ENCODE data around the gene GKN2. TPM values are rescaled to one million over a fixed set of nuclear protein-coding genes. Genes with fewer than 3 reads are reported as not detected.

Gene GKN2
- total RNA-seq, 2 donors from 2014 or later = not detected

DNA sequence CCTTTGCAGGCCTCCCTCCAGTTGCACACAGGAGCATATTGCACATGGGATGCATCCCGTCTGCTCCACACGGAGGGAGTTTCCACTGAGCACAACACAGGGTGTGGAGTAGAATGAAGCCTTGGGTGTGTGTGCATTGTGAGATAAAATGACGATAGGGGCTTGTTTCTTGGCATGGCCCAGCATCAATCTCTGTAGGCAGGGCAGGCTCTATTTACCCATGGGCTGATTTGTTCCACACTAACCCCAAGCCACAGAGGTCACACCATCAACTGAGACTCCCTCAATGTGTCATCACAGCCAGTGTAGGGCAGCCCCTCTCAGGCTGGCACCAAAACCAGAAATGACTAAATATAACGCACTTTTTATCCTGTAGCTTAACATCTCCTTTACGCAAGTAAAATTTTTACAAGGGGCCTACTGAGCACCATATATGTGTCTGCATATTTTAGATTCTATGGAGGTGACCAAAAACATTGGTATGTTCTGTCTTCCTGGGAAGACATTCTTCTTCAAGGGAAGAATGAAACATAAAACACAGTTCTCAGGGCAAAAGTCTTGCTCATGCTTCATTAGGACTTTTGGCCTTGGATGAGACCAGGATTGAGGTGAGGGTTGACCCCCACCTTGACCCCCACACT is 19.0 kb upstream of the GKN2 start:
- H3K4me3 ChIP-seq = no peak overlapping the region
- no peaks in the 10 kb centered on the region for H3K4me1 ChIP-seq
- H3K36me3 ChIP-seq = no peaks in the 10 kb centered on the region
- no peak for DNase-seq (ENCODE audit: low spot score)
- H3K9me3 ChIP-seq = no peaks in the 10 kb centered on the region
- no peaks in the 10 kb centered on the region for H3K27me3 ChIP-seq
- TF ChIP-seq, protein P1, sequence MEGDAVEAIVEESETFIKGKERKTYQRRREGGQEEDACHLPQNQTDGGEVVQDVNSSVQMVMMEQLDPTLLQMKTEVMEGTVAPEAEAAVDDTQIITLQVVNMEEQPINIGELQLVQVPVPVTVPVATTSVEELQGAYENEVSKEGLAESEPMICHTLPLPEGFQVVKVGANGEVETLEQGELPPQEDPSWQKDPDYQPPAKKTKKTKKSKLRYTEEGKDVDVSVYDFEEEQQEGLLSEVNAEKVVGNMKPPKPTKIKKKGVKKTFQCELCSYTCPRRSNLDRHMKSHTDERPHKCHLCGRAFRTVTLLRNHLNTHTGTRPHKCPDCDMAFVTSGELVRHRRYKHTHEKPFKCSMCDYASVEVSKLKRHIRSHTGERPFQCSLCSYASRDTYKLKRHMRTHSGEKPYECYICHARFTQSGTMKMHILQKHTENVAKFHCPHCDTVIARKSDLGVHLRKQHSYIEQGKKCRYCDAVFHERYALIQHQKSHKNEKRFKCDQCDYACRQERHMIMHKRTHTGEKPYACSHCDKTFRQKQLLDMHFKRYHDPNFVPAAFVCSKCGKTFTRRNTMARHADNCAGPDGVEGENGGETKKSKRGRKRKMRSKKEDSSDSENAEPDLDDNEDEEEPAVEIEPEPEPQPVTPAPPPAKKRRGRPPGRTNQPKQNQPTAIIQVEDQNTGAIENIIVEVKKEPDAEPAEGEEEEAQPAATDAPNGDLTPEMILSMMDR (IDR thresholded peaks at IDR 0.05) = no peak
- no peak overlapping the region for H3K27ac ChIP-seq

- H3K9me3 ChIP-seq = no peaks in the 10 kb centered on the region
- H3K27me3 ChIP-seq = no peaks in the 10 kb centered on the region
- TF ChIP-seq, protein P1 (IDR thresholded peaks at IDR 0.05) = no peak
These were observed 18.0 kb upstream of the GKN2 start for GRCh38 chr2:68970566-68971265.

DNA sequence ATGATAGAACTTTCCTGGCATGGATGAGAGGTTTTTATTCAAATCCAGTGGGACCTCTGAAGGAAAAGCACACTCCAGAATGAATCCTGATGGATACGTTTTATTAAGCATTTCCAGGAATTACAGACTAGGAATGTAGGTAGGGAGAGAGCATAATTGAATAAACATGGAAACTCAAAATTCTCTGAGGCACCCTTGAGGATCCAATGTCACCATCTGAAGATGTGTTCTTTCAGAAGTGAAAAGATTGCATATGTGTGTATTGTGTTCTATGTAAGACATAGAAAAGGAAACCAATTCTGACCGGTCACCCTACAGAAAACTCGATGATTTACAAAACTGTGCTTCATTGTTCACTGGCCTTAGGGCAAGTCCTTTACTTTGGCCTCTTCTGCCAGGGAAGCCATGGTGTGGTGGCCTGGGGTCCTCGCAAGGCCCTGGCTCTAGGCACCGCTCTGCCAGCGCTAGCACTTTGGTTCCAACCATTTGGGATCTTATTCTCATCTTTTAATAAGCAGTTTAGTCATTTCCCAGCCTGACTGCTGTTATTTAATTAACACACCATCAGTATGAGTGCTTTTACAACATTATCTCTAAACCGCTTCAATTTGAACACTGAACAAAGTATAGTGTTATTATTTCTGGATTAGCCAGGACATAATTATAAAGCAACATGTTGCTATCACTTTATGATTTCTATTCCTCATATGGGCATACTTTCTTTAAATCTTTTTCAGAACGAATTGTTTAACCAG is 17.2 kb upstream of the GKN2 start:
- Histone ChIP-seq H3K4me3 (no peak overlapping the region), H3K9me3 (no peaks in the 10 kb centered on the region), H3K4me1 (no peaks in the 10 kb centered on the region), H3K27me3 (no peaks in the 10 kb centered on the region), H3K36me3 (no peaks in the 10 kb centered on the region), H3K27ac (no peak overlapping the region)
- TF ChIP-seq, protein P1 (IDR thresholded peaks at IDR 0.05) = no peak
- no peak for DNase-seq (ENCODE audit: low spot score)

More at GRCh38 chr2:68970566-68971265, 18.0 kb upstream of the GKN2 start:
- DNase-seq (ENCODE audit: low spot score) = no peak
- Histone ChIP-seq H3K36me3 (no peaks in the 10 kb centered on the region), H3K27ac (no peak overlapping the region), H3K4me1 (no peaks in the 10 kb centered on the region), H3K4me3 (no peak overlapping the region)

GRCh38 chr2:68968221-68968620 is 15.5 kb upstream of the GKN2 start:
- TF ChIP-seq, protein P1 (IDR thresholded peaks at IDR 0.05) = no peak
- H3K36me3 ChIP-seq = no peaks in the 10 kb centered on the region
- H3K27me3 ChIP-seq = no peaks in the 10 kb centered on the region
- no peaks in the 10 kb centered on the region for H3K4me1 ChIP-seq
- no peak for DNase-seq (ENCODE audit: low spot score)
- H3K9me3 ChIP-seq = no peaks in the 10 kb centered on the region
- H3K4me3 ChIP-seq = no peak overlapping the region
- H3K27ac ChIP-seq = no peak overlapping the region

- no peaks in the 10 kb centered on the region for H3K4me1 ChIP-seq
- no peak overlapping the region for H3K4me3 ChIP-seq
- H3K36me3 ChIP-seq = no peaks in the 10 kb centered on the region
- no peak for DNase-seq (ENCODE audit: low spot score)
- H3K27ac ChIP-seq = no peak overlapping the region
- H3K9me3 ChIP-seq = no peaks in the 10 kb centered on the region
- TF ChIP-seq, protein P1 (IDR thresholded peaks at IDR 0.05) = no peak
- H3K27me3 ChIP-seq = no peaks in the 10 kb centered on the region
These were observed 11.6 kb upstream of the GKN2 start for GRCh38 chr2:68964282-68964681.
